H1 (cell line): ENCODE results near the gene MYL6B. TPM values are rescaled to one million over a fixed set of nuclear protein-coding genes. Genes with fewer than 3 reads are reported as not detected.

Experiments
- BACH1 ChIP-seq: IDR thresholded peaks from 2 replicates; pipeline ENCODE4 v1.6.1; 2012; ENCODE audit warnings: low read length, improper control_type of control experiment
- CHD7 ChIP-seq: fragments of 300-600 bp; sonication (generic); IDR thresholded peaks from 2 replicates; pipeline ENCODE4 v1.7.1; 2012; ENCODE audit warnings: low read length, moderate library complexity, mild to moderate bottlenecking, inconsistent platforms; ENCODE audit not compliant: insufficient replicate concordance
- EGR1 ChIP-seq: IDR thresholded peaks from 2 replicates; pipeline ENCODE4 v1.6.1; 2011; ENCODE audit warnings: low read depth, low read length, borderline replicate concordance
- HDAC2 ChIP-seq, 2 experiments: fragments of 300-600 bp in 1 of 2; sonication (generic) in 1 of 2; IDR thresholded peaks; 2 replicates each; pipeline ENCODE4 v1.6.1; 2011 to 2012; ENCODE audit warnings: low read depth in 2 of 2, low read length in 2 of 2, mild to moderate bottlenecking in 2 of 2, moderate library complexity in 2 of 2, borderline replicate concordance in 1 of 2, inconsistent platforms in 1 of 2
- PHF8 ChIP-seq: fragments of 200-600 bp; sonication (generic); conservative IDR thresholded peaks from 2 replicates; pipeline ENCODE4 v1.7.1; 2012; ENCODE audit warnings: low read depth, mild to moderate bottlenecking, inconsistent platforms, low read length, moderate library complexity
- POU5F1 ChIP-seq: IDR thresholded peaks from 2 replicates; pipeline ENCODE4 v1.6.1; 2011; ENCODE audit warnings: low read depth, mild to moderate bottlenecking, low read length, moderate library complexity
- RNF2 ChIP-seq: fragments of 200-900, 300-1000 bp; sonication (generic); IDR thresholded peaks from 2 replicates; pipeline ENCODE4 v1.7.1; 2016; ENCODE audit warnings: borderline replicate concordance, low read depth, mild to moderate bottlenecking, antibody characterized with exemption, low read length; ENCODE audit not compliant: poor library complexity, severe bottlenecking; ENCODE audit errors: missing control alignments
- RXRA ChIP-seq: IDR thresholded peaks from 2 replicates; pipeline ENCODE4 v1.6.1; 2011; ENCODE audit warnings: low read depth, mild to moderate bottlenecking, low read length, moderate library complexity; ENCODE audit not compliant: insufficient read depth
- TAF1 ChIP-seq: IDR thresholded peaks from 2 replicates; pipeline ENCODE4 v1.6.1; 2011; ENCODE audit warnings: mild to moderate bottlenecking, low read depth, low read length
- polyA plus RNA-seq, 7 experiments: library from polyadenylated mRNA; depleted of rRNA in 3 of 7; stranded (reverse) in 5 of 7; unstranded in 2 of 7; fragments of >200 nt in 5 of 7; fragments of 200-250 nt in 2 of 7; gene quantifications; 1 replicate in 5 of 7; 2 replicates in 1 of 7; 4 replicates in 1 of 7; pipeline versions ENCODE4 v1.2.1 to v1.2.3, GENCODE V29; 2011 to 2013; ENCODE audit warnings: missing spikeins in 2 of 7, mixed read lengths in 2 of 7
- total RNA-seq: library from RNA; stranded (reverse); fragmentation: NEBNext Ultra II Directional; extraction: Animal tissue kit (Norgen Biotek cat#: 25700); gene quantifications from 2 replicates; pipeline ENCODE4 v1.2.1, GENCODE V29; 2021

The MYL6B gene
- total and polyA plus RNA-seq, 2 of the 8 experiments (the other 6 are each of a cell fraction or from before 2014, with no cell fraction given): 163 to 202 TPM

DNA sequence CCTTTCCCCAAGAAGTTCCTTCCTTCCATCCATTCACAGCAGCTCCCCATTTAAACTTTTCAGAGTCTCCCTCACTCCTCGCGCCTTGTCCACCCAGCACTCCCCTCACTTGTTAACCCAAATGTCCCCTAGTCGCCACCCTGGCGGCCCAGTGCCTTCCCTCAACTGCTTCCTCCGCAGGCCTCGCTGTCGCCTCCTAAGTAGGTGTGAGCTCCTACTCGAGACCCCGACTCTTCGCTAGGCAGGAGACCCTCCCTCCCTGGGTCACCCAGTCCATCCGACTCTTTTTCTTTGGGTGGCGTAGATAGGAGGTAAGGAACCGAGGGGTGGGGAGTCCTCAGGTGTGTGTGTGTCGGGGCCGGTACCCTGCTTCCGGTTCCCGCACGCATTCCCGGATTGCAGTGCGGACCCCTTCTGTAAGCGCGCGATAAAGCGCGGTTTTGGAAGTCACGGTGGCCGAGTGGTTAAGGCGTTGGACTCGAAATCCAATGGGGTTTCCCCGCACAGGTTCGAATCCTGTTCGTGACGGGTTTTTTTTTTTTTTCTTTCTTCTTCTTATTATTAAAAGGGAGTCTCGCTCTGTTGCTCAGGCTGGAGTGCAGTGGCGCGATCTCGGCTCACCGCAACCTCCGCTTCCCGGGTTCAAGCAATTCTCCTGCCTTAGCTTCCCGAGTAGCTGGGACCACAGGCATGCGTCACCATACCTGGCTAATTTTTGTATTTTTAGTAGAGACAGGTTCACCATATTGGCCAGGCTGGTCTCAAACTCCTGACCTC is 37.7 kb downstream of the MYL6B start (continued):
- TF ChIP-seq CHD7 (no peak), HDAC2 (IDR thresholded peaks at IDR 0.05; ENCODE audit: borderline replicate concordance in 1 of 2, low read depth in 2 of 2, low read length in 2 of 2) (peak in 1 of 2 experiments; percentile 64; a peak in 1 of 4 replicates), RNF2 (no peak), RXRA (no peak), TAF1 (no peak; the same call in none of the 2 replicates), EGR1 (no peak), PHF8 (peak; percentile 64), BACH1 (no peak), POU5F1 (no peak)
